ENCODE measurements around the gene HOMEZ.

DNA sequence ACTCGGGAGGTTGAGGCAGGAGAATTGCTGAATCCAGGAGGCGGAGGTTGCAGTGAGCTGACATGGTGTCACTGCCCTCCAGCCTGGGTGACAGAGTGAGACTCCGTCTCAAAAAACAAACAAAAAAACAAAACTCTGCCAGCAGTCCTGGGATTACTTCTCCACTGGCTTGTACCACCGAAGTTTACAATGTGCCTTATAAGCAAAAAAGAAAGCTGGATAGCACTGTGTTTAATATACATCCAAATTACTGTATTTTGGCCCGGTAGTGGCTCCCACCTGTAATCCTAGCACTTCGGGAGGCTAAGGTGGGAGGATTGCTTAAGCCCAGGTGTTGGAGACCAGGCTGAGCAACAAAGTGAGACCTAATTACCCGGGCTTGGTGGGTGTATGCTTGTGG, 16.7 kb downstream of the HOMEZ start:
- TF ChIP-seq, protein P1, sequence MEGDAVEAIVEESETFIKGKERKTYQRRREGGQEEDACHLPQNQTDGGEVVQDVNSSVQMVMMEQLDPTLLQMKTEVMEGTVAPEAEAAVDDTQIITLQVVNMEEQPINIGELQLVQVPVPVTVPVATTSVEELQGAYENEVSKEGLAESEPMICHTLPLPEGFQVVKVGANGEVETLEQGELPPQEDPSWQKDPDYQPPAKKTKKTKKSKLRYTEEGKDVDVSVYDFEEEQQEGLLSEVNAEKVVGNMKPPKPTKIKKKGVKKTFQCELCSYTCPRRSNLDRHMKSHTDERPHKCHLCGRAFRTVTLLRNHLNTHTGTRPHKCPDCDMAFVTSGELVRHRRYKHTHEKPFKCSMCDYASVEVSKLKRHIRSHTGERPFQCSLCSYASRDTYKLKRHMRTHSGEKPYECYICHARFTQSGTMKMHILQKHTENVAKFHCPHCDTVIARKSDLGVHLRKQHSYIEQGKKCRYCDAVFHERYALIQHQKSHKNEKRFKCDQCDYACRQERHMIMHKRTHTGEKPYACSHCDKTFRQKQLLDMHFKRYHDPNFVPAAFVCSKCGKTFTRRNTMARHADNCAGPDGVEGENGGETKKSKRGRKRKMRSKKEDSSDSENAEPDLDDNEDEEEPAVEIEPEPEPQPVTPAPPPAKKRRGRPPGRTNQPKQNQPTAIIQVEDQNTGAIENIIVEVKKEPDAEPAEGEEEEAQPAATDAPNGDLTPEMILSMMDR (IDR thresholded peaks at IDR 0.05) = no peak
- TF ChIP-seq CHD2 (IDR thresholded peaks at IDR 0.05; ENCODE audit: low read length, partially characterized antibody) = no peak
- TF ChIP-seq POLR2A (IDR thresholded peaks at IDR 0.05; ENCODE audit: low read length) = no peak
- TF ChIP-seq MYC (IDR thresholded peaks at IDR 0.05; ENCODE audit: borderline replicate concordance, low read length) = no peak
